Heart right ventricle (tissue), 16 donors: ENCODE data around the gene SGK2. TPM values are rescaled to one million over a fixed set of nuclear protein-coding genes. Genes with fewer than 3 reads are reported as not detected.
"Not testable (repeated sequence)": the region's sequence is repeated elsewhere in the genome, so short reads cannot be mapped to it uniquely, and the experiment has no call there.

ENCODE experiments used
- ATAC-seq, 8 donors: fragments of 200-7000 bp; cut with Tn5 transposase; one replicate each; pipeline ENCODE4 v1.9.1; 2020; ENCODE audit warnings: mild to moderate bottlenecking in 8 of 8, moderate library complexity in 8 of 8, moderate number of reproducible peaks in 1 of 8
- DNase-seq, 2 donors: peaks; one replicate each; pipeline ENCODE4 v3.0.0-alpha.2; 2020
- H3K27ac ChIP-seq, 10 donors: fragments of 200-600 bp; sonication (generic) in 2 of 10; one replicate each; pipeline versions ENCODE4 v1.5.0 to v1.8.0; 2020 to 2022; ENCODE audit warnings: mild to moderate bottlenecking in 3 of 10
- H3K27me3 ChIP-seq, 7 donors: fragments of 200-600 bp; one replicate each; pipeline ENCODE4 v1.8.0; 2021 to 2022; ENCODE audit warnings: mild to moderate bottlenecking in 2 of 7
- H3K36me3 ChIP-seq, 9 donors: fragments of 200-600 bp; sonication (generic) in 1 of 9; one replicate each; pipeline versions ENCODE4 v1.5.0 to v1.8.0; 2020 to 2022; ENCODE audit warnings: mild to moderate bottlenecking in 2 of 9
- H3K4me1 ChIP-seq, 9 donors: fragments of 200-600 bp; sonication (generic) in 1 of 9; one replicate each; pipeline versions ENCODE4 v1.5.0 to v1.8.0; 2020 to 2022; ENCODE audit warnings: mild to moderate bottlenecking in 4 of 9
- H3K4me3 ChIP-seq, 10 donors: fragments of 200-600 bp; sonication (generic) in 2 of 10; one replicate each; pipeline versions ENCODE4 v1.5.0 to v1.8.0; 2020 to 2022; ENCODE audit warnings: mild to moderate bottlenecking in 7 of 10, moderate library complexity in 2 of 10
- H3K9me3 ChIP-seq, 11 donors: fragments of 200-600 bp in 10 of 11; sonication (generic) in 2 of 11; one replicate each; pipeline versions ENCODE4 v1.5.0 to v1.8.0; 2013 to 2022; ENCODE audit warnings: mild to moderate bottlenecking in 2 of 11, control low read depth in 1 of 11, moderate library complexity in 1 of 11
- WGBS, 2 donors: extraction: QIAGEN DNeasy Blood & Tissue Kit; methylation state at CpG; one replicate each; pipeline ENCODE4 v1.1.7; 2013; ENCODE audit warnings: inconsistent platforms in 1 of 2; 5-methylcytosine and 5-hydroxymethylcytosine counted together
- intact Hi-C, 10 donors: fragments of 100-400 bp; cut with DNase I; formaldehyde crosslinking; loops; one replicate each; pipeline versions ENCODE4 v1.11.1 to v1.14.2; 2022
- polyA plus RNA-seq, 2 donors: library from polyadenylated mRNA; stranded (reverse); fragments of 200-250 nt; gene quantifications; one replicate each; pipeline ENCODE4 v1.2.3, GENCODE V29; 2013
- total RNA-seq, 10 donors: library from RNA; stranded (reverse); fragmentation: NEBNext Ultra II Directional in 3 of 10; extraction: Animal tissue kit (Norgen Biotek cat#: 25700) in 3 of 10; gene quantifications; one replicate each; pipeline versions ENCODE4 v1.2.1 to v1.2.4, GENCODE V29; 2021 to 2023
- TF ChIP-seq, protein P1 (sequence below), 9 donors: fragments of 200-600 bp; sonication (generic) in 2 of 9; IDR thresholded peaks; one replicate each; pipeline versions ENCODE4 v1.5.0 to v1.8.0; 2021 to 2022; ENCODE audit warnings: antibody characterized with exemption in 9 of 9, mild to moderate bottlenecking in 5 of 9, moderate library complexity in 1 of 9
- donor health status: Arrhythmogenic right ventricular cardiomyopathy.
- donor health status: ischemic (EF 13 %, LVEDD 7.1; RV severe dilation, severe dysfunction).
- donor health status: healthy with polysubstance abuse.
- donor health status: DM: no; HTN: yes; CAD: no.
- donor health status: DM: no; HTN: no; CAD: no.
- donor health status: ischemic (EF 25% LVEDD 6.9; RV normal size, moderate dysfunction).
- donor health status: ischemic (EF 25% LVEDD 5.7; RV mildly dilated, moderate dysfunction).
- donor health status: healthy.
- donor health status: DM: yes; HTN: yes; CAD: no.
- donor health status: Ischemic cardiomyopathy.
- donor health status: ischemic (EF 35%, LVEDD 5.7; RV mildly dilated, moderate dysfunction).
- donor health status: nonischemic (EF 11% LVEDD 7.7; RV severe dilation, severe dysfunction).
- donor health status: DM: yes; HTN: yes; CAD: no.
- donor health status: PGD.
- donor health status: ischemic (EF 29% LVEDD 5.4; RV normal size, mild dysfunction).
- donor health status: nonischemic (EF 23%, LVEDD 6.1; RV moderate dilation, normal function).

The SGK2 gene
- total and polyA plus RNA-seq, 12 donors: 0.09 to 3.1 (median 0.45) TPM; not detected in 3

DNA sequence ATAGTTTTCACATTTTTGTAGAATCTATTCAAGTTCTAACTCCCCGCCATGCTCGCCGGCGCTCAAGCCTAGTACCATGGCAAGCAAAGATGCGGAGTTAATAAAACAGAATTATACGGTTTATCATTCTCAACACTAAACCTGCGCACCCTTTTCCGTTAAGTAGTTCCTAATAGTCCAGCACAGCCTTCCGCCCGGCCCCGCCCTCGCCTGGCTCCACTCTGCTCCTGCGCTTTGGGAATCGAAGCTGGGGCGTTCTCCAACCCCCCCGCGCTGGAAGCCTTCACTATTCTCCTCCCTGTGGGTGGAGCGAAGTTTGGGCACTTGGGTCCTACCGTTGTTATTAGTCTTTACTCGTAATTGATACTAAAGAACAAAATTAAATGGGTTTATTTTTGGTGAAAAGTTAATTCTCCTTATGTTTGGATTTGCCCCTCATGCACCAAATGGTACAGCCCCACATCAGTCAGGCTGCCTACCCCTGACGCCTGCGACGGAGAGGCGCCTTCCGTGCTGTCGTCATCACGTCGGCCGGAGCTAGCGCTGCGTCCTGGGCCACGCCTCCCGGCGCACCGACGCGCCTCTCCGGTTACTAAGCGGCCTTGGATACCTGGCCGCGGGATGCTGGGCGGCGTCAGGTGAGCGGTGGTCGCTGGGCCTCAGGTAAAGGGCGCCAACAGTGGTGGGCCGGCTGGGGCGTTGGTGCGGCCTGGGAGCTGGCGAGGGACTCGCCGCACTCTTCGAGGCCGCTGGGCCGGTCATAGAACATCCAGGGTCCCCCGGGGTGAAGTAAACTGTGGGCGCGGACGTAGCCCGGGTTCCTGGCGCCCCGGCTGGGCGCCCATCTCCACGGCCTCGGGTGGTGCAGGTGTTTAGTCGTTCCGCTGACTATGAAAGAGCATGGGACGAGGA, 31.8 kb downstream of the SGK2 start, which contains the start of gene IFT52:
Gene IFT52 (plus strand): TSS at position 546 of the 912 bp plus-strand sequence. CDS start 3,762 bp downstream, outside the sequence.
- WGBS, 2 donors: 0 to 1% methylated on average over 68 of the region's 68 CpGs
- Histone ChIP-seq H3K4me3 (peak within 1 kb of the TSS; percentile 60 to 97 (median 90)), H3K36me3 (peaks cover 0 to 23% (median 9%) of the 10 kb centered on the region in 9 donors), H3K27me3 (no peaks in the 10 kb centered on the region), H3K9me3 (no peaks in the 10 kb centered on the region), H3K27ac (peak within 1 kb of the TSS; percentile 44 to 92 (median 86)), H3K4me1 (peaks cover 0 to 20% (median 13%) of the 10 kb centered on the region in 9 donors)
- ATAC-seq (peak; percentile 99 to 100 (median 99)), DNase-seq (peak; percentile 92 to 96)
- TF ChIP-seq, protein P1, sequence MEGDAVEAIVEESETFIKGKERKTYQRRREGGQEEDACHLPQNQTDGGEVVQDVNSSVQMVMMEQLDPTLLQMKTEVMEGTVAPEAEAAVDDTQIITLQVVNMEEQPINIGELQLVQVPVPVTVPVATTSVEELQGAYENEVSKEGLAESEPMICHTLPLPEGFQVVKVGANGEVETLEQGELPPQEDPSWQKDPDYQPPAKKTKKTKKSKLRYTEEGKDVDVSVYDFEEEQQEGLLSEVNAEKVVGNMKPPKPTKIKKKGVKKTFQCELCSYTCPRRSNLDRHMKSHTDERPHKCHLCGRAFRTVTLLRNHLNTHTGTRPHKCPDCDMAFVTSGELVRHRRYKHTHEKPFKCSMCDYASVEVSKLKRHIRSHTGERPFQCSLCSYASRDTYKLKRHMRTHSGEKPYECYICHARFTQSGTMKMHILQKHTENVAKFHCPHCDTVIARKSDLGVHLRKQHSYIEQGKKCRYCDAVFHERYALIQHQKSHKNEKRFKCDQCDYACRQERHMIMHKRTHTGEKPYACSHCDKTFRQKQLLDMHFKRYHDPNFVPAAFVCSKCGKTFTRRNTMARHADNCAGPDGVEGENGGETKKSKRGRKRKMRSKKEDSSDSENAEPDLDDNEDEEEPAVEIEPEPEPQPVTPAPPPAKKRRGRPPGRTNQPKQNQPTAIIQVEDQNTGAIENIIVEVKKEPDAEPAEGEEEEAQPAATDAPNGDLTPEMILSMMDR (IDR thresholded peaks at IDR 0.05): peak in 3 of 9 donors; percentile 5 to 13 (median 6)
- intact Hi-C loops: loop anchor here in 4 of 10 donors (5.0 to 10.0 kb wide), 3 partner anchors 53 to 133 kb away; partner anchors contain the start of gene SRSF6 (in 1 of the 4)

DNA sequence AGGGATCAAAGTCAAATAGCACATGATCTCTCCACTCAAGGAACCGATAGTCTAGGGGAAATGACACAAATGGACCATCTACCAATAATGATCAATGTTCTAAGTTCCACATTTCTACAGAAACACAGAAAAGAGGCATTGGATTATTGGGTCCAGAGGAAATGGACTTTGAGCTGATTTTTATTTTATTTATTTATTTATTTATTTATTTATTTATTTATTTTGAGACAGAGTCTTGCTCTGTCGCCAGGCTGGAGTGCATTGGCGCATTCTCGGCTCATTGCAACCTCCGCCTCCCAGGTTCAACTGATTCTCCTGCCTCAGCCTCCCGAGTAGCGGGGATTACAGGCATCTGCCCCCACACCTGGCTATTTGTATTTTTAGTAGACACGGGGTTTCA, 43.1 kb downstream of the SGK2 start:
- intact Hi-C loops, ATAC-seq, DNase-seq, H3K27ac ChIP-seq, H3K4me3 ChIP-seq, H3K9me3 ChIP-seq, H3K27me3 ChIP-seq, H3K4me1 ChIP-seq: not testable (repeated sequence)
- H3K36me3 ChIP-seq: peaks cover 0 to 89% (median 34%) of the 10 kb centered on the region in 9 donors
- 86 to 90% methylated on average over 8 of the region's 8 CpGs for WGBS, 2 donors

DNA sequence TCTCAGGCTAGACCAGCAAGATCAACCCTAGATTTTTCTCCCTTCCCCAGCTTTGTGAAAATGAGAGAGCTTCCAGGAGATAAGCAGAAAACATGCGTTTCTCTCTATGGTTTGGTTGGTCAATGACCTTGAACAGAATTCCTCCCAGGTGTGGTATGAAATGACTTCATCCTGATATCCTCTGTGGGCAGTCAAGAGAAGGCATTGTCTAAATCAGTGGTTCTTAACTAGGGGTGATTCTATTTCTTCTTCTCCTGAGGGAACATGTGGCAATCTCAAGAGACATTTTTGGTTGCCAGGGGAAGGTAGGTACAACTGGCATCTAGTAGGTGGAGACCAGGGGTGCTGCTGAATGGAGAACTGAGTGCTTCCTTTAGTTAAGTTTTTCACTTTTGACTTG, 44.3 kb downstream of the SGK2 start:
- WGBS, 2 donors: 74 to 81% methylated on average over 1 of the region's 1 CpG
- H3K4me3 ChIP-seq: no peak overlapping the region
- intact Hi-C loops: no loop called here

DNA sequence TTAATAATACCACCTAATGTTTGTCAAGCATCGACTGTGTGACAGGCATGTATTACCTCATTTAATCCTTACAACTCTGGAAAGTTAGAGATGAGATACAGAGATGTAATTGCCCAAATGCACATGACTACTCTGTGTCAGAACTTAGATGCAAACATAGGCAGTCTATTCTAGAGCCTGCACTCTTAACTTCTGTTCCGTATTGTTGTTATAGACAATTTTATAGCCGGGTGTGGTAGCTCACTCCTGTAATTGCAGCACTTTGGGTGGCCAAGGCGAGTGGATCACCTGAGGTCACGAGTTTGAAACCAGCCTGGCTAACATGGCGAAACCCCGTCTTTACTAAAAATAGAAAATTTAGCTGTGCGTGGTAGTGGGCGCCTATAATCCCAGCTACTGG, 46.9 kb downstream of the SGK2 start:
- DNase-seq: no peak
- Histone ChIP-seq H3K9me3 (no peaks in the 10 kb centered on the region), H3K4me1 (no peaks in the 10 kb centered on the region), H3K36me3 (peaks cover 0 to 62% (median 24%) of the 10 kb centered on the region in 9 donors), H3K27me3 (no peaks in the 10 kb centered on the region), H3K27ac (no peak overlapping the region), H3K4me3 (no peak overlapping the region)
- no peak for ATAC-seq
- WGBS, 2 donors: 97 to 98% methylated on average over 9 of the region's 9 CpGs
- TF ChIP-seq, protein P1 (IDR thresholded peaks at IDR 0.05): no peak
- intact Hi-C loops: no loop called here

More for the DNA sequence above, 44.3 kb downstream of the SGK2 start:
- ATAC-seq (no peak), DNase-seq (no peak)
- Histone ChIP-seq H3K4me1 (no peaks in the 10 kb centered on the region), H3K9me3 (no peaks in the 10 kb centered on the region), H3K27ac (no peak overlapping the region), H3K27me3 (no peaks in the 10 kb centered on the region), H3K36me3 (peaks cover 0 to 78% (median 26%) of the 10 kb centered on the region in 9 donors)
- TF ChIP-seq, protein P1 (IDR thresholded peaks at IDR 0.05): no peak

DNA sequence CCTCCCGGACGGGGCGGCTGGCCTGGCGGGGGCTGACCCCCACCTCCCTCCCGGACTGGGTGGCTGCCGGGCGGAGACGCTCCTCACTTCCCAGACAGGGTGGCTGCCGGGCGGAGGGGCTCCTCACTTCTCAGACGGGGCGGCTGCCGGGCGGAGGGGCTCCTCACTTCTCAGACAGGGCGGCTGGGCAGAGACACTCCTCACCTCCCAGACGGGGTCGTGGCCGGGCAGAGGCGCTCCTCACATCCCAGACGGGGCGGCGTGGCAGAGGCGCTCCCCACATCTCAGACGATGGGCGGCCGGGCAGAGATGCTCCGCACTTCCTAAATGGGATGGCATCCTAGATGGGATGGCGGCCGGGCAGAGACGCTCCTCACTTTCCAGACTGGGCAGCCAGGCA, 48.5 kb downstream of the SGK2 start:
- 95 to 98% methylated on average over 23 to 28 of the region's 30 CpGs for WGBS, 2 donors
- not testable (repeated sequence) for ATAC-seq

More for the DNA sequence above, 48.5 kb downstream of the SGK2 start:
- H3K9me3 ChIP-seq, H3K4me1 ChIP-seq, H3K4me3 ChIP-seq, DNase-seq, H3K27ac ChIP-seq, H3K27me3 ChIP-seq, intact Hi-C loops: not testable (repeated sequence)
- H3K36me3 ChIP-seq: peaks cover 0 to 71% (median 24%) of the 10 kb centered on the region in 9 donors
